Endothelial cell of umbilical vein (primary cell): ENCODE measurements around the gene WHRN. TPM values are rescaled to one million over a fixed set of nuclear protein-coding genes. Genes with fewer than 3 reads are reported as not detected.

Experiments
- BruUV-seq: library from RNA; stranded (reverse); fragments of 400-500 nt; replicated peaks from 2 replicates; lab custom pipeline; 2021; lab: Mats Ljungman, UMichigan
- CTCF ChIA-PET: fragments of 300-600, 350-600 bp; sonication (Branson Sonifier 250); formaldehyde crosslinking; loops from one replicate; lab custom pipeline; 2021; ENCODE audit warnings: antibody characterized with exemption, inconsistent platforms; lab: Charles Lee
- POLR2A ChIA-PET: fragments of 300-600, 350-600 bp; sonication (Branson Sonifier 250); formaldehyde crosslinking; loops from one replicate; lab custom pipeline; 2021; ENCODE audit warnings: antibody characterized with exemption, inconsistent platforms; lab: Charles Lee
- DNase-seq: peaks from one replicate; pipeline ENCODE4 v3.0.0-alpha.2; 2011; ENCODE audit warnings: low read depth, low spot score
- FAIRE-seq: peaks from 2 replicates; lab custom pipeline; 2011; peaks lifted over from hg19 to GRCh38; lab: Jason Lieb, UNC
- H2AFZ ChIP-seq: 2 replicates; pipeline ENCODE4 v1.6.0; 2012; ENCODE audit warnings: low read depth, low read length, control low read depth, inconsistent platforms
- H3K27ac ChIP-seq: 2 replicates; pipeline ENCODE4 v1.5.1; 2011; ENCODE audit warnings: low read depth, mild to moderate bottlenecking, control low read depth, low read length, moderate library complexity; ENCODE audit not compliant: insufficient read depth
- H3K27me3 ChIP-seq, 2 experiments: 2 replicates each; pipeline versions ENCODE4 v1.6.0 to v1.6.1; 2011; ENCODE audit warnings: low read length in 2 of 2, mixed read lengths in 1 of 2; ENCODE audit not compliant: control insufficient read depth in 2 of 2, insufficient read depth in 2 of 2
- H3K36me3 ChIP-seq, 2 experiments: 2 replicates in 1 of 2; 3 replicates in 1 of 2; pipeline ENCODE4 v1.5.1; 2011; ENCODE audit warnings: low read length in 2 of 2, mild to moderate bottlenecking in 1 of 2, moderate library complexity in 1 of 2; ENCODE audit not compliant: control insufficient read depth in 2 of 2, insufficient read depth in 2 of 2; ENCODE audit errors: extremely low read depth in 1 of 2
- H3K4me1 ChIP-seq: 3 replicates; pipeline ENCODE4 v1.5.1; 2011; ENCODE audit warnings: mild to moderate bottlenecking, low read length; ENCODE audit not compliant: control insufficient read depth, insufficient read depth; ENCODE audit errors: extremely low read depth
- H3K4me2 ChIP-seq: 2 replicates; pipeline ENCODE4 v1.6.1; 2011; ENCODE audit warnings: low read length, control low read depth, mixed read lengths; ENCODE audit not compliant: insufficient read depth
- H3K4me3 ChIP-seq, 3 experiments: fragments of 200-600 bp in 1 of 3; sonication (generic), shearing (Covaris generic) in 1 of 3; replicated peaks in 1 of 3; 2 replicates each; pipeline ENCODE4 v1.5.1; 2011 to 2016; ENCODE audit warnings: control low read depth in 3 of 3, low read length in 3 of 3, mild to moderate bottlenecking in 2 of 3, inconsistent platforms in 1 of 3, low read depth in 1 of 3, moderate library complexity in 1 of 3; ENCODE audit not compliant: insufficient read depth in 1 of 3
- H3K79me2 ChIP-seq: 2 replicates; pipeline ENCODE4 v1.6.0; 2012; ENCODE audit warnings: low read length, inconsistent platforms; ENCODE audit not compliant: control insufficient read depth, insufficient read depth
- H3K9ac ChIP-seq: replicated peaks from 2 replicates; pipeline ENCODE3; 2011; ENCODE audit warnings: low read length, control low read depth; ENCODE audit not compliant: insufficient read depth; ENCODE audit errors: extremely low read depth
- H3K9me1 ChIP-seq: replicated peaks from 3 replicates; pipeline ENCODE4 v1.6.0; 2011; ENCODE audit warnings: mild to moderate bottlenecking, low read length; ENCODE audit not compliant: control insufficient read depth, insufficient read depth; ENCODE audit errors: extremely low read depth
- H3K9me3 ChIP-seq: replicated peaks from 2 replicates; pipeline ENCODE4 v1.5.1; 2012; ENCODE audit warnings: low read length, inconsistent platforms; ENCODE audit not compliant: control insufficient read depth, insufficient read depth
- H4K20me1 ChIP-seq: replicated peaks from 2 replicates; pipeline ENCODE3; 2011; ENCODE audit warnings: mild to moderate bottlenecking, low read length; ENCODE audit not compliant: control insufficient read depth, insufficient read depth; ENCODE audit errors: extremely low read depth
- CTCF ChIP-seq, 2 donors: IDR thresholded peaks; 1 replicate in 1 of 2; 2 replicates in 1 of 2; pipeline ENCODE4 v1.5.1; 2011; ENCODE audit warnings: low read length in 2 of 2, mild to moderate bottlenecking in 2 of 2, moderate library complexity in 2 of 2, control low read depth in 1 of 2, inconsistent platforms in 1 of 2, low read depth in 1 of 2; ENCODE audit not compliant: insufficient read depth in 1 of 2; ENCODE audit errors: extremely low read depth in 1 of 2
- EZH2 ChIP-seq: IDR thresholded peaks from 2 replicates; pipeline ENCODE4 v1.6.1; 2012; ENCODE audit warnings: borderline replicate concordance, low read depth, mild to moderate bottlenecking, moderate library complexity, low read length, inconsistent platforms; ENCODE audit not compliant: severe bottlenecking
- dilution Hi-C: fragments of 300-500 bp; cut with MboI; formaldehyde crosslinking; loops from one replicate; pipeline ENCODE4 v1.15.0; 2019; ENCODE audit warnings: low sequenced_read_pairs; ENCODE audit not compliant: extremely low pct_ligation_motif_present
- intact Hi-C: fragments of 100-400 bp; cut with micrococcal nuclease; formaldehyde crosslinking; loops from one replicate; pipeline ENCODE4 v1.10.0; 2022
- polyA plus RNA-seq, 4 experiments: library from polyadenylated mRNA; depleted of rRNA in 3 of 4; stranded (reverse) in 3 of 4; unstranded in 1 of 4; fragments of >200 nt; gene quantifications; 2 replicates each; pipeline versions ENCODE4 v1.2.1 to v1.2.3, GENCODE V29; 2011 to 2012; ENCODE audit warnings: missing spikeins in 1 of 4
- total RNA-seq: library from RNA; stranded (reverse); gene quantifications from 2 replicates; pipeline ENCODE4 v1.2.3, GENCODE V29; 2021
- TF ChIP-seq, protein P1 (sequence below): IDR thresholded peaks from 2 replicates; pipeline ENCODE4 v1.6.1; 2011; ENCODE audit not compliant: insufficient read depth, insufficient read length

The WHRN gene
- total and polyA plus RNA-seq, 2 donors (not counting 3 experiments of a cell fraction or from before 2014, with no cell fraction given) = 0.35 to 0.69 TPM

DNA sequence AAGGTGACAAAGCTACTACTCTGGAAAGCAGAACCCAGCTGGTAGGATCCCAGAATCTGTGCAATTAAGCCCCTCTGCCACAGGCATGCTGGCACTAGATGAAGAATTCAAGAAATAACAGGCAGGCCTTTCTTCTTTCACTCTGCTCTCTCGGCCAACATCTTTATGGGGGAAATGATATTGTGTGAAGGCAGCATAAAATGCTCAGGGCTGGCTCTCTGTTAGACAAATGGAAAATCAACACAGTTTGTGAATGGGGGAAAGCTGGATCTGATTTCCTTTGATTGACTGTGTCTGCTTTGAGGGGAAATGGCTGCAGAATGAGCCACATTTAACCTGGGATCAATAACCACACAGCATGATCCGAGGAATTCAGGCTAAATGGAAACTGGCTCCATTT lies 88.4 kb downstream of the WHRN start:
- FAIRE-seq = no peak
- H3K27ac ChIP-seq = no peak overlapping the region
- no peak overlapping the region for H3K4me3 ChIP-seq
- ChIA-PET CTCF (interaction anchor here (4.1 to 4.6 kb wide), 2 partner anchors 11 to 236 kb away, joined by 23 to 34 read pairs; no protein-coding TSS in a partner anchor), POLR2A (no interaction called here)
- no peaks in the 10 kb centered on the region for H3K9me3 ChIP-seq
- H4K20me1 ChIP-seq = no peaks in the 10 kb centered on the region
- H3K27me3 ChIP-seq = peaks cover 0 to 2% of the 10 kb centered on the region in 2 experiments
- no peak overlapping the region for H3K9ac ChIP-seq
- TF ChIP-seq CTCF (IDR thresholded peaks at IDR 0.05; ENCODE audit: extremely low read depth in 1 of 2, insufficient read depth in 1 of 2, low read depth in 1 of 2, low read length in 2 of 2) = no peak
- no peak for DNase-seq
- no TSS peak for BruUV-seq
- no peaks in the 10 kb centered on the region for H3K4me1 ChIP-seq
- H3K36me3 ChIP-seq = no peaks in the 10 kb centered on the region
- dilution Hi-C loops (no loop called here), intact Hi-C loops (no loop called here)
- H3K9me1 ChIP-seq = no peaks in the 10 kb centered on the region
- no peak overlapping the region for H2AFZ ChIP-seq
- no peak overlapping the region for H3K4me2 ChIP-seq
- no peaks in the 10 kb centered on the region for H3K79me2 ChIP-seq

DNA sequence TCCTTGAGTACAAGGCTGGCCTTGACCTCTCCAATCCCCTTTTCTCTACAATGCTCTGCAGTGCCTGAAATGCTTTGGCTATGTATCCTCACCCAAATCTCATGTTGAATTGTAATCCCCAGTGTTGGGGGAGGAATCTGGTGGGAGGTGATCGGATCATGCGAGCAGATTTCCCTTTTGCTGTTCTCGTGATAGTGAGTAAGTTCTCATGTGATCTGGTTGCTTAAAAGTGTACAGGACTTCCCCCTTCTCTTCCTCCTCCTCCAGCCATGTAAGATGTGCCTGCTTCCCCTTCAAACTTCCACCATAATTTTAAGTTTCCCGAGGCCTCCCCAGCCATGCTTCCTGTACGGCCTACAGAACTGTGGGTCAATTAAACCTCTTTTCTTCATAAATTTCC lies 89.0 kb downstream of the WHRN start:
- H3K4me3 ChIP-seq = no peak overlapping the region
- H2AFZ ChIP-seq = no peak overlapping the region
- DNase-seq = no peak
- no peaks in the 10 kb centered on the region for H3K9me3 ChIP-seq
- ChIA-PET POLR2A (no interaction called here), CTCF (interaction anchor here (4.1 to 4.6 kb wide), 2 partner anchors 11 to 237 kb away, joined by 23 to 34 read pairs; no protein-coding TSS in a partner anchor)
- peaks cover 0 to 2% of the 10 kb centered on the region in 2 experiments for H3K27me3 ChIP-seq
- no peak overlapping the region for H3K4me2 ChIP-seq
- H3K9me1 ChIP-seq = no peaks in the 10 kb centered on the region
- no peak for FAIRE-seq
- intact Hi-C loops (no loop called here), dilution Hi-C loops (no loop called here)
- no peak overlapping the region for H3K9ac ChIP-seq
- TF ChIP-seq, protein P1, sequence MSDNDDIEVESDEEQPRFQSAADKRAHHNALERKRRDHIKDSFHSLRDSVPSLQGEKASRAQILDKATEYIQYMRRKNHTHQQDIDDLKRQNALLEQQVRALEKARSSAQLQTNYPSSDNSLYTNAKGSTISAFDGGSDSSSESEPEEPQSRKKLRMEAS = no peak
- TF ChIP-seq EZH2 = no peak
- H3K27ac ChIP-seq = no peak overlapping the region
- no TSS peak for BruUV-seq
- no peaks in the 10 kb centered on the region for H3K36me3 ChIP-seq
- no peaks in the 10 kb centered on the region for H3K79me2 ChIP-seq
- H4K20me1 ChIP-seq = no peaks in the 10 kb centered on the region
- no peaks in the 10 kb centered on the region for H3K4me1 ChIP-seq
